MM.1S (cell line): ENCODE results near the gene RAB8A.
A peak's percentile ranks its signal among the peaks of the same experiment; 100 is the strongest.
"Not testable (repeated sequence)": the region's sequence is repeated elsewhere in the genome, so short reads cannot be mapped to it uniquely, and the experiment has no call there.

Source experiments
- DNase-seq: peaks from one replicate; pipeline ENCODE4 v3.0.0-alpha.2; 2015
- H2AFZ ChIP-seq: fragments of 300-600 bp; sonication (generic); 2 replicates; pipeline ENCODE4 v1.6.0; 2016; ENCODE audit warnings: antibody characterized with exemption, low read length
- H3F3A ChIP-seq: fragments of 300-600 bp; sonication (generic); 2 replicates; pipeline ENCODE4 v1.6.1; 2016; ENCODE audit warnings: mild to moderate bottlenecking, antibody characterized with exemption, low read length, moderate library complexity, mixed read lengths; ENCODE audit not compliant: insufficient read depth
- H3K27ac ChIP-seq: fragments of 300-600 bp; sonication (generic); 2 replicates; pipeline ENCODE4 v1.5.1; 2016; ENCODE audit warnings: mild to moderate bottlenecking, low read length
- H3K27me3 ChIP-seq: fragments of 300-600 bp; sonication (generic); replicated peaks from 2 replicates; pipeline ENCODE4 v1.6.0; 2016; ENCODE audit warnings: low read length; ENCODE audit not compliant: insufficient read depth
- H3K36me3 ChIP-seq: fragments of 300-600 bp; sonication (generic); replicated peaks from 2 replicates; pipeline ENCODE4 v1.6.1; 2016; ENCODE audit warnings: mild to moderate bottlenecking, low read length, mixed read lengths; ENCODE audit not compliant: insufficient read depth
- H3K4me1 ChIP-seq: fragments of 300-600 bp; sonication (generic); 2 replicates; pipeline ENCODE4 v1.6.1; 2016; ENCODE audit warnings: low read length, mixed read lengths
- H3K4me2 ChIP-seq: fragments of 300-600 bp; sonication (generic); 2 replicates; pipeline ENCODE4 v1.6.0; 2016; ENCODE audit warnings: low read depth, low read length
- H3K4me3 ChIP-seq: fragments of 300-600 bp; sonication (generic); 2 replicates; pipeline ENCODE4 v1.5.1; 2016; ENCODE audit warnings: low read length, mixed read lengths
- H3K79me2 ChIP-seq: fragments of 300-600 bp; sonication (generic); 2 replicates; pipeline ENCODE4 v1.6.1; 2016; ENCODE audit warnings: mixed run types, low read length, mixed read lengths
- H3K9ac ChIP-seq: fragments of 300-600 bp; sonication (generic); 2 replicates; pipeline ENCODE4 v1.6.1; 2016; ENCODE audit warnings: low read length, mixed read lengths
- H3K9me2 ChIP-seq: fragments of 300-600 bp; sonication (generic); replicated peaks from 2 replicates; pipeline ENCODE4 v1.6.1; 2016; ENCODE audit warnings: mild to moderate bottlenecking, low read length, mixed read lengths; ENCODE audit not compliant: insufficient read depth
- H3K9me3 ChIP-seq: fragments of 300-600 bp; sonication (generic); replicated peaks from 2 replicates; pipeline ENCODE4 v1.6.1; 2016; ENCODE audit warnings: mild to moderate bottlenecking, low read length, mixed read lengths; ENCODE audit not compliant: insufficient read depth
- H4K20me1 ChIP-seq: fragments of 300-600 bp; sonication (generic); 2 replicates; pipeline ENCODE4 v1.6.1; 2016; ENCODE audit warnings: mild to moderate bottlenecking, low read length, moderate library complexity, mixed read lengths; ENCODE audit not compliant: insufficient read depth
- CTCF ChIP-seq: fragments of 300-600 bp; sonication (generic); IDR thresholded peaks from 2 replicates; pipeline ENCODE4 v1.5.1; 2016; ENCODE audit warnings: antibody characterized with exemption, low read length, mixed read lengths
- EZH2 ChIP-seq: fragments of 300-600 bp; sonication (generic); optimal IDR thresholded peaks from 2 replicates; pipeline ENCODE3; 2017; ENCODE audit warnings: low read depth, mild to moderate bottlenecking, antibody characterized with exemption, low read length, mixed read lengths
- EZH2phosphoT487 ChIP-seq: fragments of 300-600 bp; sonication (generic); IDR thresholded peaks from 2 replicates; pipeline ENCODE4 v1.6.1; 2018; ENCODE audit warnings: antibody characterized with exemption, low read length

The RAB8A gene

GRCh38 chr19:16116067-16116466 is 4.4 kb downstream of the RAB8A start:
- H3K9me2 ChIP-seq, result no peaks in the 10 kb centered on the region
- no peak for TF ChIP-seq EZH2
- no peak for TF ChIP-seq CTCF
- no peak for TF ChIP-seq EZH2phosphoT487
- H3K4me1 ChIP-seq, result peaks cover 69% of the 10 kb centered on the region
- H3K27me3 ChIP-seq, result no peaks in the 10 kb centered on the region
- peaks cover 75% of the 10 kb centered on the region for H3K79me2 ChIP-seq
- H2AFZ ChIP-seq, result no peak overlapping the region
- H3K9me3 ChIP-seq, result no peaks in the 10 kb centered on the region
- peaks cover 67% of the 10 kb centered on the region for H3F3A ChIP-seq
- no peaks in the 10 kb centered on the region for H4K20me1 ChIP-seq
- no peaks in the 10 kb centered on the region; the same call in 1 of the 2 replicates for H3K36me3 ChIP-seq
- no peak for DNase-seq
- H3K9ac ChIP-seq, result peak overlapping the region; percentile 4; the same call in 1 of the 2 replicates
- no peak overlapping the region for H3K4me3 ChIP-seq
- H3K4me2 ChIP-seq, result peak overlapping the region; percentile 34; the same call in 1 of the 2 replicates
- peak overlapping the region; percentile 96; the same call in 1 of the 2 replicates for H3K27ac ChIP-seq

- Histone ChIP-seq H3K27me3 (no peaks in the 10 kb centered on the region), H3K4me3 (no peak overlapping the region), H3K4me2 (peak overlapping the region; percentile 66), H3K36me3 (peaks cover 6% of the 10 kb centered on the region), H3K79me2 (peaks cover 80% of the 10 kb centered on the region), H4K20me1 (no peaks in the 10 kb centered on the region), H2AFZ (no peak overlapping the region), H3K9ac (peak overlapping the region; percentile 70), H3K9me2 (no peaks in the 10 kb centered on the region), H3K9me3 (no peaks in the 10 kb centered on the region), H3K27ac (peak overlapping the region; percentile 96), H3K4me1 (peaks cover 66% of the 10 kb centered on the region), H3F3A (peaks cover 63% of the 10 kb centered on the region)
- TF ChIP-seq EZH2 (no peak), CTCF (peak; percentile 60)
- peak; percentile 67 for DNase-seq
These were observed 5.9 kb downstream of the RAB8A start for GRCh38 chr19:16117594-16118033.

GRCh38 chr19:16118489-16119033 is 6.9 kb downstream of the RAB8A start:
- Histone ChIP-seq H3K4me2 (peak overlapping the region; percentile 66), H3K27ac (peak overlapping the region; percentile 96), H3K9ac (peak overlapping the region; percentile 70)

GRCh38 chr19:16119075-16119857 is 7.6 kb downstream of the RAB8A start:
- not testable (repeated sequence) for H3K9me2 ChIP-seq, H3K4me3 ChIP-seq, H4K20me1 ChIP-seq, H2AFZ ChIP-seq, H3K27me3 ChIP-seq, H3K9me3 ChIP-seq
- Histone ChIP-seq H3K4me1 (peaks cover 54% of the 10 kb centered on the region), H3K36me3 (peaks cover 10% of the 10 kb centered on the region), H3K27ac (peak overlapping the region; percentile 96), H3K9ac (peak overlapping the region; percentile 41), H3F3A (peaks cover 53% of the 10 kb centered on the region), H3K79me2 (peaks cover 80% of the 10 kb centered on the region), H3K4me2 (peak overlapping the region; percentile 30)
- DNase-seq, result peak; percentile 74

More at GRCh38 chr19:16118489-16119033, 6.9 kb downstream of the RAB8A start:
- Histone ChIP-seq H3F3A (peaks cover 57% of the 10 kb centered on the region), H4K20me1 (no peaks in the 10 kb centered on the region), H3K9me2 (no peaks in the 10 kb centered on the region), H3K27me3 (no peaks in the 10 kb centered on the region), H3K79me2 (peaks cover 80% of the 10 kb centered on the region), H3K4me3 (no peak overlapping the region; the same call in 1 of the 2 replicates), H2AFZ (no peak overlapping the region), H3K36me3 (peaks cover 10% of the 10 kb centered on the region), H3K4me1 (peaks cover 58% of the 10 kb centered on the region), H3K9me3 (no peaks in the 10 kb centered on the region)
- DNase-seq, result peak; percentile 92
- no peak for TF ChIP-seq EZH2phosphoT487
- no peak for TF ChIP-seq EZH2
- TF ChIP-seq CTCF, result no peak
